ENCODE measurements around the gene FAM151A.
"Not testable (repeated sequence)": the region's sequence is repeated elsewhere in the genome, so short reads cannot be mapped to it uniquely, and the experiment has no call there.

DNA sequence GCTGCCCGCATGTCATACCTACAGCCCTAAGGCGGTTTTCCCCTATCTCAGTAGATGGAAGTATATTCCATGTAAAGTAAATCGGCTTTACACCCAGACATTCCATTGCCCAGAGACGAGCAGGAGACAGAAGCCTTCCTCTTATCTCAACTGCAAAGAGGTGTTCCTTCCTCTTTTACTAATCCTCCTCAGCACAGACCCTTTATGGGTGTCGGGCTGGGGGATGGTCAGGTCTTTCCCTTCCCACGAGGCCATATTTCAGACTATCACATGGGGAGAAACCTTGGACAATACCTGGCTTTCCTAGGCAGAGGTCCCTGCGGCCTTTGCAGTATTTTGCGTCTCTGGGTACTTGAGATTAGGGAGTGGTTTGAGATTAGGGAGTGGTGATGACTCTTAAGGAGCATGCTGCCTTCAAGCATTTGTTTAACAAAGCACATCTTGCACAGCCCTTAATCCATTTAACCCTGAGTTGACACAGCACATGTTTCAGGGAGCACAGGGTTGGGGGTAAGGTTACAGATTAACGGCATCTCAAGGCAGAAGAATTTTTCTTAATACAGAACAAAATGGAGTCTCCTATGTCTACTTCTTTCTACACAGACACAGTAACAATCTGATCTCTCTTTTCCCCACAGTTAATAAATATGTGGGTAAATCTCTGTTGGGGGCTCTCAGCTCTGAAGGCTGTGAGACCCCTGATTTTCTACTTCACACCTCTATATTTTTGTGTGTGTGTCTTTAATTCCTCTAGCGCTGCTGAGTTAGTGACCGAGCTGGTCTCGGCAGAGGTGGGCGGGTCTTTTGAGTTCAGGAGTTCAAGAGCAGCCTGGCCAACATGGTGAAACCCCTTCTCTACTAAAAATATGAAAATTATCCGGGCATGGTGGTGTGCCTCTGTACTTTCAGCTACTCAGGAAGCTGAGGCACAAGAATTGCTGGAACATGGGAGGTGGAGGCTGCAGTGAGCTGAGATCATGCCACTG is 13.4 kb upstream of the FAM151A start:
- TF ChIP-seq, protein P1, sequence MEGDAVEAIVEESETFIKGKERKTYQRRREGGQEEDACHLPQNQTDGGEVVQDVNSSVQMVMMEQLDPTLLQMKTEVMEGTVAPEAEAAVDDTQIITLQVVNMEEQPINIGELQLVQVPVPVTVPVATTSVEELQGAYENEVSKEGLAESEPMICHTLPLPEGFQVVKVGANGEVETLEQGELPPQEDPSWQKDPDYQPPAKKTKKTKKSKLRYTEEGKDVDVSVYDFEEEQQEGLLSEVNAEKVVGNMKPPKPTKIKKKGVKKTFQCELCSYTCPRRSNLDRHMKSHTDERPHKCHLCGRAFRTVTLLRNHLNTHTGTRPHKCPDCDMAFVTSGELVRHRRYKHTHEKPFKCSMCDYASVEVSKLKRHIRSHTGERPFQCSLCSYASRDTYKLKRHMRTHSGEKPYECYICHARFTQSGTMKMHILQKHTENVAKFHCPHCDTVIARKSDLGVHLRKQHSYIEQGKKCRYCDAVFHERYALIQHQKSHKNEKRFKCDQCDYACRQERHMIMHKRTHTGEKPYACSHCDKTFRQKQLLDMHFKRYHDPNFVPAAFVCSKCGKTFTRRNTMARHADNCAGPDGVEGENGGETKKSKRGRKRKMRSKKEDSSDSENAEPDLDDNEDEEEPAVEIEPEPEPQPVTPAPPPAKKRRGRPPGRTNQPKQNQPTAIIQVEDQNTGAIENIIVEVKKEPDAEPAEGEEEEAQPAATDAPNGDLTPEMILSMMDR (conservative IDR thresholded peaks at IDR 0.05) = not testable (repeated sequence)
- not testable (repeated sequence) for TF ChIP-seq ZFX (IDR thresholded peaks at IDR 0.05)

All from C4-2B (cell line).